HepG2 (cell line): ENCODE data around the gene SSU72. TPM values are rescaled to one million over a fixed set of nuclear protein-coding genes. Genes with fewer than 3 reads are reported as not detected.

Experiments
- ATAC-seq: fragments of 200-7000 bp; cut with Tn5 transposase; 3 replicates; pipeline ENCODE4 v1.9.1; 2020; ENCODE audit warnings: mild to moderate bottlenecking, moderate library complexity
- BruUV-seq: library from RNA; stranded (reverse); fragments of 400-500 nt; replicated peaks from 2 replicates; lab custom pipeline; 2021; lab: Mats Ljungman, UMichigan
- CTCF ChIA-PET: fragments of 300-600 bp; formaldehyde crosslinking; extraction: SDS; loops from one replicate; lab custom pipeline; 2021; ENCODE audit warnings: low total read pairs, inconsistent platforms, low intra/inter-chr PET ratio; lab: Yijun Ruan, JAX
- POLR2A ChIA-PET: fragments of 350-600 bp; sonication (Branson Sonifier 250); formaldehyde crosslinking; loops from one replicate; lab custom pipeline; 2020; ENCODE audit warnings: antibody characterized with exemption, inconsistent platforms; lab: Yijun Ruan, JAX
- DNase-seq: peaks from one replicate; pipeline ENCODE4 v3.0.0-alpha.2; 2015; ENCODE audit warnings: low spot score
- FAIRE-seq: peaks from 3 replicates; lab custom pipeline; 2011; peaks lifted over from hg19 to GRCh38; lab: Jason Lieb, UNC
- H2AFZ ChIP-seq: one replicate; pipeline ENCODE4 v1.6.1; 2011; ENCODE audit warnings: low read length, inconsistent platforms
- H3K27ac ChIP-seq: fragments of 300-600 bp; 3 replicates; pipeline ENCODE4 v1.8.0; 2011; ENCODE audit warnings: mixed run types, mild to moderate bottlenecking, mixed read lengths, low read length, inconsistent platforms; ENCODE audit not compliant: insufficient read depth; ENCODE audit errors: extremely low read length
- H3K27me3 ChIP-seq, 2 experiments: fragments of 200-600 bp in 1 of 2; 2 replicates in 1 of 2; 3 replicates in 1 of 2; pipeline versions ENCODE4 v1.6.0 to v1.8.0; 2011; ENCODE audit warnings: low read length in 2 of 2, mild to moderate bottlenecking in 2 of 2, moderate library complexity in 2 of 2, inconsistent platforms in 1 of 2; ENCODE audit not compliant: insufficient read depth in 2 of 2, control insufficient read depth in 1 of 2
- H3K36me3 ChIP-seq, 2 experiments: fragments of 200-600 bp in 1 of 2; replicated peaks in 1 of 2; 2 replicates in 1 of 2; 3 replicates in 1 of 2; pipeline versions ENCODE4 v1.5.1 to v1.8.0; 2011; ENCODE audit warnings: low read length in 2 of 2, inconsistent platforms in 1 of 2; ENCODE audit not compliant: insufficient read depth in 2 of 2, control insufficient read depth in 1 of 2
- H3K4me1 ChIP-seq: 2 replicates; pipeline ENCODE4 v1.5.1; 2012; ENCODE audit warnings: low read length, inconsistent platforms; ENCODE audit not compliant: insufficient read depth
- H3K4me2 ChIP-seq: 2 replicates; pipeline ENCODE4 v1.6.0; 2011; ENCODE audit warnings: low read depth, low read length, inconsistent platforms
- H3K4me3 ChIP-seq, 3 experiments: fragments of 200-600 bp in 1 of 3; sonication (generic), shearing (Covaris generic) in 1 of 3; replicated peaks in 1 of 3; 2 replicates each; pipeline ENCODE4 v1.5.1; 2011 to 2016; ENCODE audit warnings: low read length in 3 of 3, inconsistent platforms in 2 of 3, low read depth in 2 of 3, mild to moderate bottlenecking in 2 of 3, control low read depth in 1 of 3, mixed read lengths in 1 of 3; ENCODE audit not compliant: insufficient read depth in 1 of 3
- H3K79me2 ChIP-seq: one replicate; pipeline ENCODE4 v1.6.1; 2011; ENCODE audit warnings: low read length, inconsistent platforms; ENCODE audit not compliant: insufficient read depth
- H3K9ac ChIP-seq: 2 replicates; pipeline ENCODE4 v1.6.0; 2011; ENCODE audit warnings: mild to moderate bottlenecking, low read depth, low read length, inconsistent platforms; ENCODE audit not compliant: insufficient read depth
- H3K9me3 ChIP-seq: 2 replicates; pipeline ENCODE4 v1.5.1; 2012; ENCODE audit warnings: mild to moderate bottlenecking, low read length
- H4K20me1 ChIP-seq: 2 replicates; pipeline ENCODE4 v1.6.0; 2011; ENCODE audit warnings: inconsistent platforms, mild to moderate bottlenecking, low read length, moderate library complexity; ENCODE audit not compliant: insufficient read depth
- AGO2 ChIP-seq: fragments of 200-400 bp; formaldehyde crosslinking; optimal IDR thresholded peaks from 2 replicates; pipeline ENCODE3; 2017; ENCODE audit warnings: mild to moderate bottlenecking, low read depth, low read length, moderate library complexity
- E2F1 ChIP-seq: sonication (generic); formaldehyde crosslinking; IDR thresholded peaks from 2 replicates; pipeline ENCODE4 v1.5.0; 2020; ENCODE audit warnings: missing genetic modification reagents
- RBFOX2 ChIP-seq: fragments of 200-400 bp; formaldehyde crosslinking; IDR thresholded peaks from 2 replicates; pipeline ENCODE4 v1.6.1; 2017; ENCODE audit warnings: low read depth, mild to moderate bottlenecking, low read length
- ZBTB7B ChIP-seq: sonication (generic); formaldehyde crosslinking; IDR thresholded peaks from 2 replicates; pipeline ENCODE4 v1.4.0; 2020; ENCODE audit warnings: missing genetic modification reagents
- WGBS: methylation state at CpG from one replicate; pipeline ENCODE4 v1.1.6; 2017; ENCODE audit warnings: low lambda C conversion rate; 5-methylcytosine and 5-hydroxymethylcytosine counted together
- in situ Hi-C: cut with HindIII; loops from 2 replicates; pipeline ENCODE4 v1.10.0; 2017; ENCODE audit warnings: low pct_unique_long_range_greater_than_20kb; ENCODE audit not compliant: extremely low pct_ligation_motif_present
- intact Hi-C: fragments of 100-400 bp; cut with micrococcal nuclease; formaldehyde crosslinking; loops from one replicate; pipeline ENCODE4 v1.10.0; 2022; ENCODE audit not compliant: unreplicated experiment
- polyA plus RNA-seq, 8 experiments: library from polyadenylated mRNA; depleted of rRNA in 3 of 8; stranded (reverse) in 7 of 8; unstranded in 1 of 8; fragments of >200 nt; fragmentation: Illumina TruSeq in 4 of 8; extraction: Trizol in 4 of 8; gene quantifications; 2 replicates each; pipeline versions ENCODE4 v1.2.1 to v1.2.3, GENCODE V29; 2011 to 2016; ENCODE audit warnings: low read depth in 4 of 8, missing spikeins in 1 of 8, mixed read lengths in 1 of 8; ENCODE audit not compliant: insufficient read depth in 1 of 8
- total RNA-seq, 5 experiments: library from RNA; depleted of rRNA; stranded (reverse); fragments of >200 nt; fragmentation: Illumina TruSeq; extraction: Trizol; gene quantifications; 2 replicates each; pipeline ENCODE4 v1.2.3, GENCODE V29; 2016; ENCODE audit warnings: low read depth in 1 of 5
- TF ChIP-seq, protein P1 (sequence below): sonication (generic); formaldehyde crosslinking; conservative IDR thresholded peaks from 2 replicates; pipeline ENCODE4 v1.8.0; 2022; ENCODE audit warnings: mild to moderate bottlenecking, moderate library complexity, missing genetic modification reagents
- TF ChIP-seq, protein P2 (sequence below): IDR thresholded peaks from 2 replicates; pipeline ENCODE4 v1.6.1; 2016

The SSU72 gene
- total and polyA plus RNA-seq, 2 of the 13 experiments (the other 11 are each of a cell fraction or from before 2014, with no cell fraction given) = 42.8 to 67.1 TPM

- POLR2A ChIA-PET = interaction anchor here (0.6 kb wide), 1 partner anchor 43 kb away, joined by 3 read pairs; no protein-coding TSS in a partner anchor
- no peaks in the 10 kb centered on the region for H3K27me3 ChIP-seq
- TF ChIP-seq AGO2 = peak; percentile 21
- peak; percentile 50; the same call in 1 of the 2 replicates for TF ChIP-seq RBFOX2
- no peak for TF ChIP-seq E2F1 (CRISPR knock-in tag)
- TF ChIP-seq, all 625 proteins: peak for 2
- Histone ChIP-seq H3K4me3 (no peak overlapping the region), H3K4me1 (no peaks in the 10 kb centered on the region), H3K36me3 (peaks cover 16 to 26% of the 10 kb centered on the region in 2 experiments; a peak in 4 of 5 replicates), H3K4me2 (no peak overlapping the region), H3K9ac (no peak overlapping the region), H4K20me1 (no peaks in the 10 kb centered on the region), H3K9me3 (no peaks in the 10 kb centered on the region), H3K79me2 (no peaks in the 10 kb centered on the region), H2AFZ (no peak overlapping the region), H3K27ac (no peak overlapping the region)
- ATAC-seq (no peak), DNase-seq (no peak), FAIRE-seq (no peak)
- 98% methylated on average over 22 of the region's 37 CpGs for WGBS
- in situ Hi-C loops = no loop called here
- intact Hi-C loops = no loop called here
- CTCF ChIA-PET = no interaction called here
- BruUV-seq = no TSS peak
These were observed 46.1 kb downstream of the SSU72 start for GRCh38 chr1:1528301-1529267.

- ChIA-PET CTCF (no interaction called here), POLR2A (no interaction called here)
- intact Hi-C loops (no loop called here), in situ Hi-C loops (no loop called here)
- H4K20me1 ChIP-seq = no peaks in the 10 kb centered on the region
- H3K27me3 ChIP-seq = no peaks in the 10 kb centered on the region
- ATAC-seq (no peak), DNase-seq (no peak), FAIRE-seq (no peak)
- no peak overlapping the region for H3K4me3 ChIP-seq
- H3K36me3 ChIP-seq = peaks cover 19 to 28% of the 10 kb centered on the region in 2 experiments; a peak in 4 of 5 replicates
- no peak overlapping the region for H2AFZ ChIP-seq
- no peak overlapping the region for H3K4me2 ChIP-seq
- no peaks in the 10 kb centered on the region for H3K4me1 ChIP-seq
- TF ChIP-seq, protein P1, sequence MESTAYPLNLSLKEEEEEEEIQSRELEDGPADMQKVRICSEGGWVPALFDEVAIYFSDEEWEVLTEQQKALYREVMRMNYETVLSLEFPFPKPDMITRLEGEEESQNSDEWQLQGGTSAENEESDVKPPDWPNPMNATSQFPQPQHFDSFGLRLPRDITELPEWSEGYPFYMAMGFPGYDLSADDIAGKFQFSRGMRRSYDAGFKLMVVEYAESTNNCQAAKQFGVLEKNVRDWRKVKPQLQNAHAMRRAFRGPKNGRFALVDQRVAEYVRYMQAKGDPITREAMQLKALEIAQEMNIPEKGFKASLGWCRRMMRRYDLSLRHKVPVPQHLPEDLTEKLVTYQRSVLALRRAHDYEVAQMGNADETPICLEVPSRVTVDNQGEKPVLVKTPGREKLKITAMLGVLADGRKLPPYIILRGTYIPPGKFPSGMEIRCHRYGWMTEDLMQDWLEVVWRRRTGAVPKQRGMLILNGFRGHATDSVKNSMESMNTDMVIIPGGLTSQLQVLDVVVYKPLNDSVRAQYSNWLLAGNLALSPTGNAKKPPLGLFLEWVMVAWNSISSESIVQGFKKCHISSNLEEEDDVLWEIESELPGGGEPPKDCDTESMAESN (CRISPR knock-in tag) = no peak
- no peak for TF ChIP-seq ZBTB7B
- TF ChIP-seq, protein P2, sequence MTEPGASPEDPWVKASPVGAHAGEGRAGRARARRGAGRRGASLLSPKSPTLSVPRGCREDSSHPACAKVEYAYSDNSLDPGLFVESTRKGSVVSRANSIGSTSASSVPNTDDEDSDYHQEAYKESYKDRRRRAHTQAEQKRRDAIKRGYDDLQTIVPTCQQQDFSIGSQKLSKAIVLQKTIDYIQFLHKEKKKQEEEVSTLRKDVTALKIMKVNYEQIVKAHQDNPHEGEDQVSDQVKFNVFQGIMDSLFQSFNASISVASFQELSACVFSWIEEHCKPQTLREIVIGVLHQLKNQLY = no peak
- no peak overlapping the region for H3K27ac ChIP-seq
- BruUV-seq = no TSS peak
- H3K79me2 ChIP-seq = no peaks in the 10 kb centered on the region
- WGBS = 93% methylated on average over 24 of the region's 31 CpGs
- H3K9ac ChIP-seq = no peak overlapping the region
- no peaks in the 10 kb centered on the region for H3K9me3 ChIP-seq
These were observed 47.4 kb downstream of the SSU72 start for GRCh38 chr1:1527092-1527816.
